HuH-7.5 (cell line): ENCODE data around the gene RBBP8NL.

Experiments used
- DNase-seq: peaks from one replicate; pipeline ENCODE4 v3.0.0; 2011; ENCODE audit warnings: low spot score

The RBBP8NL gene

DNA sequence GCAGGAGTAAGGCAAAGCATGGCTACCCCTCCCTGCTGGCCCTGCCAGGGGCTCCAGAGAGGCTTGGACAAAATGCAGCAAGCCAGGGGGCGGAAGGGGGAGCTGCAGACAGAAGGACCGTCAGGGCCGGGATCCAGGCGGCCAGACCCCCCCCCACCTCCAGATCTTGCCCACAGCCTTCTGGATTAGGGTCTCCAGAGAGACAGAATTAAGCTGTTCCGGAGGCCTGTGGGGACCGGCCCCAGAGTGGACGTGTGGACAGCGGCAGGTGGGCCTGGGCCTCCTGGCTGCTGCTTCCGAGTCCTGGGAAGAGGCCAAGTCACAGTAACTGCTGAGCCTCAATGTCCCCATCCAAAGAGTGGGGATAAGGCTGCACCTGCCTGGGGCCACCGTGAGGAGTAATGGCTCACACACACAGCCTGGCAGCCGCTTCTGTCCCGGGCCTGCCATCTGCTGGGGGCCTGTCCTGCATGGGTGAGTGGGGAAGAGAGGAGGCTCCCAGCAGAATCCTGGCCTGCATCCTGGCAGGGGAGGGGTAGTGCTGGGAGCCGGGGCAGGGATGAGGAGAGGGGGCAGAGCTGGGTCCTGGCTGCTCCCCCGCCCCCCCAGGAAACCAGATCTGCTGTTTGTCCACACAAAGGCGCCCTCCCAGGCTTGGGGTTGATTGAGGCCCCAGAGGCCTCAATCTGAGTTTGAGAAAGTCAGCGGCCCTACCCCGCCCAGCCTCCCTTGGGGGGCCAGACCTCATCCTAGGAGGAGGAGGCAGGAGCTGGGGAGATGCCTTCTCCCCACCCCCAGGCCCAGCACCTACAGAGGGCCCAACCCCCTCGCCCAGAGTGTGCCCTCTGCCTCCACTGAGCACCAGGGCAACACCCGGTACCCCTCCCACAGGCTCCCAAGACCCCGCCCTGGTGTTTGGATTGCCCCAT is 64.1 kb downstream of the RBBP8NL start:
- no peak for DNase-seq

DNA sequence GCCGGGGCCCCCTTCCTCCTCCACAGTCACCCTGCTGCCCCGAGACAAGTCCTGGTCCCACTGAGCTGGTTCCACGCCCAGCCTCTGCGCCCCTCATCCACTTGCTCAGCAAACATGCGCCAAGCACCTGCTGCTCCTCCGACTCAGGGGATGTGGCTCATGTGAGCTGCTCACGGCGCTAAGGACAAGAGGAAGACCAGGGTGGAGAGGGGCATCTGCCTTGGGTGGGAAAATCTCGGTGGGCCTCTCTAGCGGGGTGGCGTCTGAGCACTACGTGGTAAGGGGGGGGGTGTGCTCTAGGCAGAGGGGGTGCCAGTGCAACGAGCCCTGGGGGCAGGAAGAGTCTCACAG is 64.8 kb downstream of the RBBP8NL start:
- DNase-seq, result no peak

DNA sequence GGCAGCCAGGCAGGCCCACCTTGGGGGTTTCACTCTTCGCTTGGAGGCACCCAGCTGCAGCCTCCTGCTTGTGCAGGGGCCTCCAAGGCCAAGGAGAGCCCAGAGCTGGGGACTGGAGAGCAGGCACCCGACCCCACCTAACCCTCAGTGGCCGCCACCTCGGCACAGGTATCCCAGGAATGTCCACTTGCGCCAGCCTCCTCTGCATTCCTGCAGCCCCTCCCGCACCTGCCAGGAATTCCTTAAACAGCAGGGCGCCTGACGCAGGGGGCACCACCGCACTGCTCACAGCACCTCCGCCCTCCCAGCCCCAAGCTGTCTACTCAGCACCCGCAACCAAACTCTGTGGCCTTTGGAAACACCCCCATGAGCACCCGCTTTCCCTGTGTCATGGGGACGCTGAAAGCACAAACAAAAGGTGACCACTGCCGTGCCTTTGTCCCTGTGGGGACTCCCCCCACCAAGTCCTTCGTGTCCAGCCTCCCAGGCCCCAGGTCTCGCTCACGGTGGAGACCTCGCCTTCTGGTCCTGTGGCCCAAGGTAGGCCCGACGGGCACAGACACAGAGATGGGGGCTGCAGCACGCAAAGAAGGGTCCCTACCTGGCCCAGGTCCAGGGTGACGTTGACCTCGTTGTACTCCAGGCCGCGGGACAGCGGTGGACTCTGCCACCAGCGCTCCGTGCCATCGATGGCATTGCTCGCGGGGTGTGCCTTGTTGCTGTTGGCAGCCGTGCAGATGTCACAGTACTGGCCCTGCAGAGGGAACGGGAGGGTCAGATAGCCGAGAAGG is 65.3 kb downstream of the RBBP8NL start:
- peak; percentile 74 for DNase-seq

DNA sequence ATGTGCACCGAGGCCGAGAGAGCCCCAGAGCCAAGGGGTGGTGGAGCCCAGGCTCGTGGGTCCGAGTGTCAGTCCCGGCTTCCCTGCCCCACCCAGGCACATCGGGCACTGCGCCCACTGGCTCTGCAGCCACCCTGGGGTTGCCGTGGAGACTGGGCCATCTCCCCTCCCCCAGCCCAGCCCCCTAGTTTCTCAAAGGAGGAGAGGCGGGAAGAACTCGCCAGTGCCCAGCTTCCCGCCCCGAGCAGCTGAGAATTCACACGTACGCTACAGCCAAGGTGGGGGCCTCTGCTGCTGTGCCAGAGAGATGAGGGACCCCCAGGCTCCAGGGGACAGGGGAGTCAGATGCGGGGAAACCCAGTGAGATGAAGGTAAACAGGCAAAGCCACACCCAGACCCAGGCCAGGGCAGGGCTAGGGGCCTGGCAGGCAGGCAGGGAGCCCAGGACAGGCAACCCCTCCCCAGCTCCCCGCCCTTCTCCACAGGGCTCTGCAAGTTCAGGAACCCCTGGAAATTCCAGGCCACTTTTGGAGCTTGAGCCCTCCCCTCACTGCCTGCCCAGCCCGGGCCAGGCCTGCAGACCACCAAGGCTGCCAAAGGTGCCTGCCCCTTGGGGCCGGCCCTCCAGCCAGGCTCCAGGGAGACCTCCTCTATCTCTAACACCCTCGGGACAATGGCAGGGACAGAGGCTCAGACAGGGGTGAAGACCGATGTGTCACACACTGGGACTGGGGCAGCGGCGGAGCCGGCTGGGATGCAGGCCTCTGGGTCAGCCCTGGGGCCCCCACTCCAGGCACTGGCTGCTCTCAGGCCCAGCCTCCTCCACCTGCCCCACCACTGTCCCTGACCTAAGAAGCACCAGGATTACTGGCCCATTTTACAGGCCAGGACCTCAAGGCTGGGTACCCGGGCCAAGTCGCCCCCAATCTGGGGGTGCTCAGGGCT is 66.2 kb downstream of the RBBP8NL start:
- DNase-seq, result no peak
